ENCODE results near the gene GAL3ST1.
"Not testable (repeated sequence)": the region's sequence is repeated elsewhere in the genome, so short reads cannot be mapped to it uniquely, and the experiment has no call there.

The GAL3ST1 gene, protein sequence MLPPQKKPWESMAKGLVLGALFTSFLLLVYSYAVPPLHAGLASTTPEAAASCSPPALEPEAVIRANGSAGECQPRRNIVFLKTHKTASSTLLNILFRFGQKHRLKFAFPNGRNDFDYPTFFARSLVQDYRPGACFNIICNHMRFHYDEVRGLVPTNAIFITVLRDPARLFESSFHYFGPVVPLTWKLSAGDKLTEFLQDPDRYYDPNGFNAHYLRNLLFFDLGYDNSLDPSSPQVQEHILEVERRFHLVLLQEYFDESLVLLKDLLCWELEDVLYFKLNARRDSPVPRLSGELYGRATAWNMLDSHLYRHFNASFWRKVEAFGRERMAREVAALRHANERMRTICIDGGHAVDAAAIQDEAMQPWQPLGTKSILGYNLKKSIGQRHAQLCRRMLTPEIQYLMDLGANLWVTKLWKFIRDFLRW

DNA sequence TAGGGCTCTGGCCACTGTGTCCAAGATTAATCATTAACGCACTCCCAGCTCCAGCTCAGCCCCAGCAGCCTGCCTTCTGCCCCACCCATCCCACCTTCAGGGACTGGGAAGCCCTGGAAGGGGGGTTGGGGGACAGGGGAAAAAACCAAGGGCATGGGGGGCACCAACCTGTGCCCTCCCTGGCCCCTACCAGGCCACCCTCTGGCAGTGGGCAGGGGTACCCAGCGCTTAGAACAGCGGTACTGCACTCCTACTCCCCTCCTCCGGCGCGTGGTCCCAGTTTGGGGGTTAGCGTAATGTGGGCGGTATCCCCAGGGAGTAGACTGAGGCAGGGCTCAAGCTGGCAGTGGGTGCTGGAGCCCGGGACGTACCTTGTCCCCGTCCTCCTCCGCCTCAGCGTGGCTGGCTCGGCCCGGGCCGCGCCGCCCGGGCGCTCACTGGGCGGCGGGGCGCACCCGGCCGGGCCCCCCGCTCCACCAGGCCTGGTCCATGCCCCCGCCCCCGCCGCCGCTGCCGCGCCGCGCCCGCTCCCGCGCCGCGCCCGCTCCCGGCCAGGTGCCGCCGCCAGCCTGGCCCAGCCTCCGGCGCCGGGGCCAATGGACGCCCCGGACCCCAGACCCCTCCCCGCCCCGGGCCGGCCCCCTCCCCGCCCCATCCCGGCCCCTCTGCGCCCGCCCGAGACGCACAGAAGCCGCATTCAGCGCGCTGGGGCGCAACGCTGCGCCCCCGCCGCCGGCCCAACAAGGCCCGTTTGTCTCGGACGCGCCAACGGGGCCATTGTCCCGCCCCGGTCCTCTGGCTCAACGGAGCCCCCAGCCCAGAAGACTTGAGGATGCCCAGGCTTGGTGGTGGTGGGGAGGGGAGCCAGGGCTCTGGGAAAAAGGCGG is at the start of gene GAL3ST1:
Gene GAL3ST1, minus strand, starts transcription at position 571 of the 887 bp plus-strand sequence. CDS start 17,273 bp downstream, outside the sequence.
- DNase-seq, result peak; percentile 68

- DNase-seq, result not testable (repeated sequence)
Measured at GRCh38 chr22:30619909-30620308, 45.4 kb upstream of the GAL3ST1 start.

DNA sequence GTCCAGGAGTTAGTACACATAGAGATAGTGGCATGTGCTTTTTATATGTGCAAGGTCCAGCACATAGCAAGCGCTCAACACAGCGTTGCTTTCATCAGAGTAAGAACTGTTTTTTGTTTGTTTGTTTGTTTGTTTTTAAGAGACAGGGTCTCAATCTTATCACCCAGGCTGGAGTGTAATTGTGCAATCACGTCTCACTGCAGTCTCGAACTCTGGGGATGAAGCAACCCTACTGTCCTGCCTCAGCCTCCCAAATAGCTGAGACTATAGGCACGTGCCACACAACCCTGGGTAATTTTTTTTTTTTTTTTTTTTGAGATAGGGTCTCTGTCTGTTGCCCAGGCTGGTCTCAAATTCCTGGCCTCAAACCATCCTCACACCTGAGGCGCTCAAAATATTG is 43.4 kb upstream of the GAL3ST1 start:
- no peak for DNase-seq

- DNase-seq, result no peak
Measured at GRCh38 chr22:30615543-30615954, 41.1 kb upstream of the GAL3ST1 start.

- DNase-seq, result no peak
Measured at GRCh38 chr22:30614879-30615278, 40.4 kb upstream of the GAL3ST1 start.

DNA sequence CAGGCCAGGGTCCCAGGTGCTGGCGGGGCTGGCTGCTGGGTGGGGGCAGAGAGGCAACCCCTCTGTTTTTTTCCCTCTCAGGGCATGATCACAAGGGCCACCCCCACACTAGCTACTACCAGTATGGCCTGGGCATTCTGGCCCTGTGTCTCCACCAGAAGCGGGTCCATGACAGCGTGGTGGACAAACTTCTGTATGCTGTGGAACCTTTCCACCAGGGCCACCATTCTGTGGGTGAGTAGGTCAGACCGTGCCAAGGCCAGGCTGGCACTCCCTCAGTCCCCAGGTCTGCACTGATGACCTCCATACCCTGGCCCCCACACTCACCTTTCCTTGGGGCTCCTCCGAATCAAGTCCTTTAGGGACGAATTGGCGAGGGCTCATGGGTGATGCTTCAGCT is 39.8 kb upstream of the GAL3ST1 start:
- DNase-seq, result no peak

GRCh38 chr22:30612789-30613188 is 38.3 kb upstream of the GAL3ST1 start:
- DNase-seq, result no peak

- no peak for DNase-seq
Measured at GRCh38 chr22:30611197-30611596, 36.7 kb upstream of the GAL3ST1 start.

DNA sequence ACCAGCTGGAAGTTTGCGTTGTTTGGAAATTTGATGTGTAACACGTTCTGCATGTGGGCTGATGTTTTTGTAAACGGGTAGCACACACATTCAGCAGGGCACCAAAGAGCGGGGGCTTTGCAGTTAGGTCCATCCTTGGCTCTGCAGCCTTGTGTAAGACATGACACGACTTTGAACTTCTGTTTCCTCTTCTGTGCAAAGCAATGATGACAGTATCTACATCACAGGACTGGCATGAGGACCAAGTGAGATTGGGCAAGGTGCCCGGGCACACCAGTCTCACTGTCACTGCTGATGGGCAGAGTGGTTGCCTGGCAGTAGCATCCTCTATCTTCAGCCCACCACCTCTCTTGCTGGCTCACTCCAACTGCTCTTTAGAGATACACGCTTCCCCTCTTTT is 35.8 kb upstream of the GAL3ST1 start:
- DNase-seq, result no peak

- peak; percentile 7 for DNase-seq
Measured at GRCh38 chr22:30609260-30610185, 35.1 kb upstream of the GAL3ST1 start.

- DNase-seq, result no peak
Measured at GRCh38 chr22:30607939-30608338, 33.5 kb upstream of the GAL3ST1 start.

GRCh38 chr22:30607300-30607930 is 33.0 kb upstream of the GAL3ST1 start:
- DNase-seq, result no peak

- peak; percentile 67 for DNase-seq
Measured at GRCh38 chr22:30606455-30607299, 32.2 kb upstream of the GAL3ST1 start, which contains the start of gene TCN2. Gene TCN2, plus strand, starts transcription at chr22:30607174. Its CDS starts 158 bp downstream, at chr22:30607332.

DNA sequence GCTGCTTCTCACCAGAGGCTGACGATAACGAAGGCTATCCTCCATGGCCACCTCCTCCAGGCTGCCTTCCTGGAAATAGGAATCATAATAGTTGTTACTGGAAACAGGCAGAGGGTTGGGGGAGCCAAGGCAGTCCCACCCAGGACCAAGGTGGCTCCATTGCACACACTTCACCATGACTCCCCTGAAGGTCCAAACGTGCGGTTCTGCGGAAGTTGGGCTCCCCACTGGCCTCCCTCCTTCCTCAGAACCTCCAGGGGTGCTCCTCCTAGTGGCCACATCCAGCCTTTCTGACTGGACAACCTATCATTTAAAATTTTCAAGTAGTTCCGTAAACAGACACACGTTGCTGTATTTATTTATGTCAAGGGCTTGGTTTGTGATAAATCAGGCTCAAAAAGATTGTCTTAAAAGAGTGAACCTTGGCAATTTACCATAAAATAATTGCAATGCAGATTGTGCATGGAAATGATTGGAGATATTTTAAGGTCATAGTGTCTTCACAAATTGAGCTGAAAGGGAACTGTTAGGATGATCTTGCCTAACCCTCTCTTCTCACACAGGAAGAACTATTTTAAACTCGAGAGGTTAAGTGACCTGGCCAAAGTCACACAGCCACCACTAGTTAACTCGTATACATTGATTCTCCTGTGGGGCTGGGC is 31.1 kb upstream of the GAL3ST1 start:
- DNase-seq, result peak; percentile 60

- no peak for DNase-seq
Measured at GRCh38 chr22:30604723-30605122, 30.3 kb upstream of the GAL3ST1 start.

DNA sequence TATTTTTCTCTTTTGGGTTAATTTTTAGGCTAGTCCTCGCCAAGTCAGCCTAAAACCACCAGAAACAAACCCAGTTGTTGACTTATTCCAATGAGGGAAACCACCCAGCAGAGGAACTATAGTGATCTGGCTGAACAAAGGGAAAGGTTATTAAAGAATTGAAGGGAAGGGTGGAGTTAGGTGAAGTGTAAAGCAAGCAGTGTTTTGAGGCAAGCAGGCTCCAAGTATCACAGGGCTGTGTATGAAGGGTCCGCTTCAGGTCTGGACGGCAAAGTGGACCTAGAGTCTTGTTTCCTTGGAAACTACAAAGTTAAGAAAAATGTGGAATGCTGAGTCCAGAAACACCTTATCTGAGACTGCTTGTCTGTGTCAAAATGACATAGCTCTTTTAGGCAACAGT is 29.3 kb upstream of the GAL3ST1 start:
- no peak for DNase-seq

DNA sequence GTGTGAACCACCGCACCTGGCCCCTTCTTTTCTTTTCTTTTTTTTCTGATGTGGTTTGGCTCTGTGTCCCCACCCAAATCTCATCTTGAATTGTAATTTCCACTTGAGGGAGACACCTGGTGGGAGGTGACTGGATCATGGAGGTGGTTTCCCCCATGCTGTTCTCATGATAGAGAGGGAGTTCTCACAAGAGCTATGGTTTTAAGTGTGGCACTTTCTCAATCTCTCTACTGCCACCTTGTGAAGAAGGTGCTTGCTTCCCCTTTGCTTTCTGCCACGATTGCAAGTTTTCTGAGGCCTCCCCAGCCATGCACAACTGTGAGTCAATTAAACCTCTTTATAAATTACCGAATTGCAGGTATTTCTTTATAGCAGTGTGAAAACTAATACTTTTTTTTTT is 27.6 kb upstream of the GAL3ST1 start:
- DNase-seq, result peak; percentile 33

DNA sequence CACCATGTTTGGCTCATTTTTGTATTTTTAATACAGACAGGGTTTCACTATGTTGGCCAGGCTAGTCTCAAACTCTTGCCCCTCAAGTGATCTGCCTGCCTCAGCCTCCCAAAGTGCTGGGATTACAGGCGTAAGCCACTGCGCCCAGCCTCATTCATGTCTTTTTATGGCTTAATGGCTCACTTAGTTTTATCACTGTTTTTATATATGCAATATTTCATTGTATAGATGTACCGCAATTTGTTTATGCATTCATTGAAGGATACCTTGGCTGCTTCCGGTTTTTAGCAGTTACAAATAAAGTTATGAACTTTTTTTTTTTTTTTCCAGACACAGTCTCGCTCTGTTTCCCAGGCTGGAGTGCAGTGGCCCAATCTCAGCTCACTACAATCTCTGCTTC is 27.0 kb upstream of the GAL3ST1 start:
- DNase-seq, result no peak

- DNase-seq, result no peak
Measured at GRCh38 chr22:30600921-30601320, 26.5 kb upstream of the GAL3ST1 start.

DNA sequence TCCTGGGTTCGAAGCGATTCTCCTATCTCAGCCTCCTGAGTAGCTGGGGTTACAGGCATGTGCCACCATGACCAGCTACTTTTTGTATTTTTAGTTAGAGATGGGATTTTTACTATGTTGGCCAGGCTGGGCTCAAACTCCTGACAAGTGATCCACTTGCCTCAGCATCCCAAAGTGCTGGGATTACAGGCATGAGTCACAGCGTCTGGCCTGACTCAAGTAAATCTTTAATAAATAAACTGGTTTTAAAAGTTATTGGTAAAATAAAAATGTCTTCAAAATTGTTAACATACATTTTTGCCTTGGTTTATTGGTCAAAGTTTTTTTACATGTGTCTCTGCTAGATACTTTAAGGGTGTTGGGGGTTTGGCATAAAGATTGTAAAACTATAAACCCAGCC is 24.5 kb upstream of the GAL3ST1 start:
- DNase-seq, result no peak

GRCh38 chr22:30596886-30597285 is 22.4 kb upstream of the GAL3ST1 start:
- DNase-seq, result no peak
